Breast epithelium (tissue), 4 donors: ENCODE results near the gene ALKBH2. TPM values are rescaled to one million over a fixed set of nuclear protein-coding genes. Genes with fewer than 3 reads are reported as not detected.
"Not testable (repeated sequence)": the region's sequence is repeated elsewhere in the genome, so short reads cannot be mapped to it uniquely, and the experiment has no call there.

Source experiments
- DNase-seq, 2 donors: peaks; one replicate each; pipeline ENCODE4 v3.0.0-alpha.2; 2019; ENCODE audit warnings: low spot score in 2 of 2
- H3K27ac ChIP-seq, 2 donors: fragments of 200-600 bp; sonication (generic) in 1 of 2; one replicate each; pipeline ENCODE4 v1.5.1; 2016 to 2019; ENCODE audit warnings: mild to moderate bottlenecking in 1 of 2
- H3K27me3 ChIP-seq, 2 donors: fragments of 200-600 bp; sonication (generic) in 1 of 2; one replicate each; pipeline versions ENCODE4 v1.5.1 to v1.6.0; 2017 to 2019; ENCODE audit warnings: control low read depth in 1 of 2, mild to moderate bottlenecking in 1 of 2
- H3K36me3 ChIP-seq: fragments of 200-600 bp; one replicate; pipeline ENCODE4 v1.5.1; 2019
- H3K4me1 ChIP-seq, 2 donors: fragments of 200-600 bp; sonication (generic); one replicate each; pipeline ENCODE4 v1.5.1; 2016 to 2019; ENCODE audit warnings: control low read depth in 1 of 2
- H3K4me3 ChIP-seq, 3 donors: fragments of 200-600 bp; sonication (generic); 1 replicate in 2 of 3; 2 replicates in 1 of 3; pipeline ENCODE4 v1.5.1; 2016 to 2019; ENCODE audit warnings: mild to moderate bottlenecking in 3 of 3, moderate library complexity in 2 of 3
- H3K9me3 ChIP-seq, 2 donors: fragments of 200-600 bp; sonication (generic) in 1 of 2; one replicate each; pipeline ENCODE4 v1.5.1; 2016 to 2019; ENCODE audit warnings: control low read depth in 1 of 2
- POLR2A ChIP-seq: fragments of 450-650 bp; IDR thresholded peaks from one replicate; pipeline ENCODE4 v1.6.1; 2016; ENCODE audit warnings: antibody characterized with exemption, mild to moderate bottlenecking, moderate library complexity
- POLR2AphosphoS5 ChIP-seq, 3 donors: sonication (generic); formaldehyde crosslinking; IDR thresholded peaks; one replicate each; pipeline ENCODE4 v1.6.1; 2017; ENCODE audit warnings: antibody characterized with exemption in 3 of 3
- intact Hi-C: fragments of 100-400 bp; cut with DNase I; formaldehyde crosslinking; loops from one replicate; pipeline ENCODE4 v1.15.1; 2023; ENCODE audit warnings: low total_unique reads
- total RNA-seq, 3 donors: library from RNA; depleted of rRNA; stranded (reverse); fragments of >200 nt; gene quantifications; one replicate each; pipeline ENCODE4 v1.1.0, GENCODE V29; 2016
- TF ChIP-seq, protein P1 (sequence below), 3 donors: fragments of 450-650 bp; IDR thresholded peaks; one replicate each; pipeline ENCODE4 v1.5.1; 2016 to 2017; ENCODE audit warnings: antibody characterized with exemption in 3 of 3, mild to moderate bottlenecking in 3 of 3, moderate library complexity in 3 of 3

Gene ALKBH2
- total RNA-seq, 3 donors from 2014 or later = 18.9 to 27.2 (median 18.9) TPM

DNA sequence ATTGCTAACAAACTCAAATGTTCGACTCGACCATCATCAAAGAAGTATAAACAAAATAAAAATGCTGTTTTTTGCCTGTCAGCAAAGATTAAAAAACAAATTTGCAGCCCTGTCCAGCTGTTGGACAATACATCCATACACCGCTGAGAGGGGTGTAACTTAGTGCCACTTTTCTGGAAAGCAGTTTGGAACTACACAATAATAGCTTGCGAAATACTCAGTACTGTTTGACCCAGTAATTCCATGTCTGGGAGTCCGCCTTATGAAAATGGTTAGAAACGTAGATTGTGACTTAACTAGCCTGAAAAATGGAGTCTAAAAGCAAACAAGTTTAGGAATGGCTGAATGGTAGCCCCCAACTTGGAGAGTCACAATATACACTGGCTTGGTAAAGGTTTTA lies 34.5 kb downstream of the ALKBH2 start:
- Histone ChIP-seq H3K9me3 (no peaks in the 10 kb centered on the region), H3K27me3 (no peaks in the 10 kb centered on the region), H3K36me3 (no peaks in the 10 kb centered on the region), H3K4me1 (peaks cover under 1 to 6% of the 10 kb centered on the region in 2 donors), H3K4me3 (no peak overlapping the region), H3K27ac (no peak overlapping the region)
- no peak for DNase-seq
- TF ChIP-seq POLR2AphosphoS5 (IDR thresholded peaks at IDR 0.05) = no peak
- no peak for TF ChIP-seq POLR2A
- TF ChIP-seq, protein P1, sequence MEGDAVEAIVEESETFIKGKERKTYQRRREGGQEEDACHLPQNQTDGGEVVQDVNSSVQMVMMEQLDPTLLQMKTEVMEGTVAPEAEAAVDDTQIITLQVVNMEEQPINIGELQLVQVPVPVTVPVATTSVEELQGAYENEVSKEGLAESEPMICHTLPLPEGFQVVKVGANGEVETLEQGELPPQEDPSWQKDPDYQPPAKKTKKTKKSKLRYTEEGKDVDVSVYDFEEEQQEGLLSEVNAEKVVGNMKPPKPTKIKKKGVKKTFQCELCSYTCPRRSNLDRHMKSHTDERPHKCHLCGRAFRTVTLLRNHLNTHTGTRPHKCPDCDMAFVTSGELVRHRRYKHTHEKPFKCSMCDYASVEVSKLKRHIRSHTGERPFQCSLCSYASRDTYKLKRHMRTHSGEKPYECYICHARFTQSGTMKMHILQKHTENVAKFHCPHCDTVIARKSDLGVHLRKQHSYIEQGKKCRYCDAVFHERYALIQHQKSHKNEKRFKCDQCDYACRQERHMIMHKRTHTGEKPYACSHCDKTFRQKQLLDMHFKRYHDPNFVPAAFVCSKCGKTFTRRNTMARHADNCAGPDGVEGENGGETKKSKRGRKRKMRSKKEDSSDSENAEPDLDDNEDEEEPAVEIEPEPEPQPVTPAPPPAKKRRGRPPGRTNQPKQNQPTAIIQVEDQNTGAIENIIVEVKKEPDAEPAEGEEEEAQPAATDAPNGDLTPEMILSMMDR (IDR thresholded peaks at IDR 0.05) = no peak
- intact Hi-C loops = no loop called here

DNA sequence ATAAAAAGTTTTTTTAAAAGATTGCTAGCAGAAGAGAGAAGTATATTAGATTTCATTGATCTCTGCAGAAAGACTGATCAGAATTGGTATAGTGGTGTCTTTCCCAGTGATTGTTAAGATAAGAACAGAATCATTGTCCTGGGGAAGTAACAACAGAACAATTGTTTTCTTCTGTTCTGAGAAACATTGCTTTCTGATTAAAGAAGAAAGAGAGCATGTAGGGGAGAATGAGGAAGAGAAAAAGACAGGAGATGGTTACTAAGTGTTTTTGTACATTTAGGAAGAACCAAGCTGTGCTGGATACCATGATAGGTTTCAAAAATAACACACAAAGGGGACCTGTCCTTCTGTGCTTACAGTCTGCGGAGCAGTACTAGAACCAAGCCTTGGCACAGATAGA lies 35.9 kb downstream of the ALKBH2 start:
- no peak for DNase-seq
- Histone ChIP-seq H3K9me3 (no peaks in the 10 kb centered on the region), H3K27ac (no peak overlapping the region), H3K4me3 (no peak overlapping the region), H3K36me3 (no peaks in the 10 kb centered on the region), H3K4me1 (peaks cover 3 to 12% of the 10 kb centered on the region in 2 donors), H3K27me3 (no peaks in the 10 kb centered on the region)
- intact Hi-C loops = no loop called here
- TF ChIP-seq POLR2A (no peak), POLR2AphosphoS5 (IDR thresholded peaks at IDR 0.05) (no peak)
- TF ChIP-seq, protein P1 (IDR thresholded peaks at IDR 0.05) = no peak

DNA sequence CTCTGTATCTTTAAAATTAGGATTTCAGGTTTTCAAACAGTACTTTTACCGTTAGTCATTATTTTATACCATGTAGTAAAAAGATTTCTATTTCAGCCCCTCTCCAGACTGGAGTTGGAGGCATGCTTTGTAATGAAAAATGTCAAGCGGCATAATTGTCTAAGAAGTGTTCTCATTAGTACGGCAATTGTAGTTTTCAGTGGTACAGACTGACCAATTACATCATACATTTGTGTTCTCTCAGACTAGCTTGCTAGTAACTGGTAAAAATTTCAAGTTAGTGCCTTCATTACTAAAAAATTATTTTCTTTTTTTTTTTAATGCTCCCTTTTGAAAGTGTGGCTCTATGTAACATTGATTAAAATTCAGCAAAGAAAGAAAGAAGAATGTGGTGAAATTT lies 36.4 kb downstream of the ALKBH2 start:
- Histone ChIP-seq H3K4me1 (peaks cover 3 to 15% of the 10 kb centered on the region in 2 donors), H3K4me3 (no peak overlapping the region), H3K9me3 (no peaks in the 10 kb centered on the region), H3K36me3 (no peaks in the 10 kb centered on the region), H3K27me3 (no peaks in the 10 kb centered on the region), H3K27ac (no peak overlapping the region)
- TF ChIP-seq, protein P1 (IDR thresholded peaks at IDR 0.05) = no peak
- TF ChIP-seq POLR2A (no peak), POLR2AphosphoS5 (IDR thresholded peaks at IDR 0.05) (no peak)
- no peak for DNase-seq
- intact Hi-C loops = no loop called here

DNA sequence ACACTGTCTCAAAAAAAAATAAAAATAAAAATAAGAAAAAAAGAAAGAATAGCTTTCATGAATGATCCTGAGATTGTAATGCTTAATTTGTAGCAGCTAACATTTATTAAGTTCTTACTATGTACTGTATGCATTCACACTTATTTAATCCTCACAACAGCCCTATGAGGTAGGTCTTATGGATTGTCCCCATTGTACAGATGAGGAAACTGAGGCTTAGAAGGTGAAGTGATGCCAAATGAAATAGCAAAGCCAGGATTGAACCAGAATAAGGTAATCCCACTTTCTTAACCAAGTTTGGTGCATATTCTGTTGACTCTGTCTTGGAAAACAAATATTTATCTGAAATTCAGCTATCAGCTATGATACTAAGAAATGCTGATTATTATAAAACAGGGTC lies 38.8 kb downstream of the ALKBH2 start:
- Histone ChIP-seq H3K36me3 (no peaks in the 10 kb centered on the region), H3K27me3 (no peaks in the 10 kb centered on the region), H3K27ac (no peak overlapping the region), H3K4me3 (no peak overlapping the region), H3K4me1 (peaks cover 3 to 17% of the 10 kb centered on the region in 2 donors), H3K9me3 (no peaks in the 10 kb centered on the region)
- no peak for TF ChIP-seq POLR2A
- no peak for TF ChIP-seq POLR2AphosphoS5 (IDR thresholded peaks at IDR 0.05)
- TF ChIP-seq, protein P1 (IDR thresholded peaks at IDR 0.05) = no peak
- DNase-seq = no peak
- intact Hi-C loops = no loop called here

DNA sequence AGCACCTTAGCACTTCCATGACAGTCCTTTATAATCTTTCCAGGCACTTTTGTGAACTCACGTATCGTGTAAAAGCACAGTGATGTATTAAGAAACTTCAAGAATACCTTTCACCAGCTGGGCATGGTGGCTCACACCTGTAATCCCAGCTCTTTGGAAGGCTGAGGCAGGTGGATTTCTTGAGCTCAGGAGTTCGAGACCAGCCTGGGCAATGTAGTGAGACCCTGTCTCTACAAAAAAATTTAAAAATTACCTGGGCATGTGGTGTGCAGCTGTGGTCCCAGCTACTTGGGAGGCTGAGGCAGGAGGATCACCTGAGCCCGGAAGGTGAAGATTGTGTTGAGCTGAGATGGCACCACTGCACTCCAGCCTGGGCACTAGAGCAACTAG lies 39.2 kb downstream of the ALKBH2 start:
- H3K27me3 ChIP-seq, H3K27ac ChIP-seq, H3K9me3 ChIP-seq, intact Hi-C loops, H3K36me3 ChIP-seq, DNase-seq: not testable (repeated sequence)
- Histone ChIP-seq H3K4me1 (peaks cover 3 to 17% of the 10 kb centered on the region in 2 donors), H3K4me3 (peak overlapping the region in 2 of 3 donors; percentile 96 to 97)
